Measurements from ENCODE around the gene HENMT1. TPM values are rescaled to one million over a fixed set of nuclear protein-coding genes. Genes with fewer than 3 reads are reported as not detected.

Gene HENMT1
- total and polyA plus RNA-seq, 9 of the 15 experiments (the other 6 are each of a cell fraction or from before 2014, with no cell fraction given) = not detected

- TF ChIP-seq, protein P1, sequence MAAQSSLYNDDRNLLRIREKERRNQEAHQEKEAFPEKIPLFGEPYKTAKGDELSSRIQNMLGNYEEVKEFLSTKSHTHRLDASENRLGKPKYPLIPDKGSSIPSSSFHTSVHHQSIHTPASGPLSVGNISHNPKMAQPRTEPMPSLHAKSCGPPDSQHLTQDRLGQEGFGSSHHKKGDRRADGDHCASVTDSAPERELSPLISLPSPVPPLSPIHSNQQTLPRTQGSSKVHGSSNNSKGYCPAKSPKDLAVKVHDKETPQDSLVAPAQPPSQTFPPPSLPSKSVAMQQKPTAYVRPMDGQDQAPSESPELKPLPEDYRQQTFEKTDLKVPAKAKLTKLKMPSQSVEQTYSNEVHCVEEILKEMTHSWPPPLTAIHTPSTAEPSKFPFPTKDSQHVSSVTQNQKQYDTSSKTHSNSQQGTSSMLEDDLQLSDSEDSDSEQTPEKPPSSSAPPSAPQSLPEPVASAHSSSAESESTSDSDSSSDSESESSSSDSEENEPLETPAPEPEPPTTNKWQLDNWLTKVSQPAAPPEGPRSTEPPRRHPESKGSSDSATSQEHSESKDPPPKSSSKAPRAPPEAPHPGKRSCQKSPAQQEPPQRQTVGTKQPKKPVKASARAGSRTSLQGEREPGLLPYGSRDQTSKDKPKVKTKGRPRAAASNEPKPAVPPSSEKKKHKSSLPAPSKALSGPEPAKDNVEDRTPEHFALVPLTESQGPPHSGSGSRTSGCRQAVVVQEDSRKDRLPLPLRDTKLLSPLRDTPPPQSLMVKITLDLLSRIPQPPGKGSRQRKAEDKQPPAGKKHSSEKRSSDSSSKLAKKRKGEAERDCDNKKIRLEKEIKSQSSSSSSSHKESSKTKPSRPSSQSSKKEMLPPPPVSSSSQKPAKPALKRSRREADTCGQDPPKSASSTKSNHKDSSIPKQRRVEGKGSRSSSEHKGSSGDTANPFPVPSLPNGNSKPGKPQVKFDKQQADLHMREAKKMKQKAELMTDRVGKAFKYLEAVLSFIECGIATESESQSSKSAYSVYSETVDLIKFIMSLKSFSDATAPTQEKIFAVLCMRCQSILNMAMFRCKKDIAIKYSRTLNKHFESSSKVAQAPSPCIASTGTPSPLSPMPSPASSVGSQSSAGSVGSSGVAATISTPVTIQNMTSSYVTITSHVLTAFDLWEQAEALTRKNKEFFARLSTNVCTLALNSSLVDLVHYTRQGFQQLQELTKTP (IDR thresholded peaks at IDR 0.05; ENCODE audit: low read depth in 1 of 2, partially characterized antibody in 2 of 2) = peak in 1 of 2 experiments; percentile 56
- TF ChIP-seq ZNF3 (CRISPR knock-in tag; IDR thresholded peaks at IDR 0.05) (no peak), HDAC1 (IDR thresholded peaks at IDR 0.05) (0 out of 4 replicates have a peak, but pooled peaks of 1 of the 2 experiments have one; percentile 30), POLR2G (IDR thresholded peaks at IDR 0.05; ENCODE audit: low read depth, low read length) (no peak), ZNF134 (CRISPR knock-in tag; conservative IDR thresholded peaks at IDR 0.05) (no peak), AFF4 (CRISPR knock-in tag; IDR thresholded peaks at IDR 0.05) (no peak), TAL1 (IDR thresholded peaks at IDR 0.05) (peak; percentile 39; the same call in 1 of the 2 replicates), E2F6 (IDR thresholded peaks at IDR 0.05; ENCODE audit: borderline replicate concordance in 1 of 2, extremely low read depth in 1 of 2, insufficient read depth in 1 of 2, insufficient read length in 1 of 2, low read depth in 1 of 2, low read length in 1 of 2, poor library complexity in 1 of 2, severe bottlenecking in 1 of 2) (no peak), ARID1B (IDR thresholded peaks at IDR 0.05) (peak; percentile 56; the same call in 1 of the 2 replicates)
- TF ChIP-seq, protein P2, sequence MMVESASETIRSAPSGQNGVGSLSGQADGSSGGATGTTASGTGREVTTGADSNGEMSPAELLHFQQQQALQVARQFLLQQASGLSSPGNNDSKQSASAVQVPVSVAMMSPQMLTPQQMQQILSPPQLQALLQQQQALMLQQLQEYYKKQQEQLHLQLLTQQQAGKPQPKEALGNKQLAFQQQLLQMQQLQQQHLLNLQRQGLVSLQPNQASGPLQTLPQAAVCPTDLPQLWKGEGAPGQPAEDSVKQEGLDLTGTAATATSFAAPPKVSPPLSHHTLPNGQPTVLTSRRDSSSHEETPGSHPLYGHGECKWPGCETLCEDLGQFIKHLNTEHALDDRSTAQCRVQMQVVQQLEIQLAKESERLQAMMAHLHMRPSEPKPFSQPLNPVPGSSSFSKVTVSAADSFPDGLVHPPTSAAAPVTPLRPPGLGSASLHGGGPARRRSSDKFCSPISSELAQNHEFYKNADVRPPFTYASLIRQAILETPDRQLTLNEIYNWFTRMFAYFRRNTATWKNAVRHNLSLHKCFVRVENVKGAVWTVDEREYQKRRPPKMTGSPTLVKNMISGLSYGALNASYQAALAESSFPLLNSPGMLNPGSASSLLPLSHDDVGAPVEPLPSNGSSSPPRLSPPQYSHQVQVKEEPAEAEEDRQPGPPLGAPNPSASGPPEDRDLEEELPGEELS (CRISPR knock-in tag; IDR thresholded peaks at IDR 0.05; ENCODE audit: borderline replicate concordance) = no peak
- TF ChIP-seq, protein P3, sequence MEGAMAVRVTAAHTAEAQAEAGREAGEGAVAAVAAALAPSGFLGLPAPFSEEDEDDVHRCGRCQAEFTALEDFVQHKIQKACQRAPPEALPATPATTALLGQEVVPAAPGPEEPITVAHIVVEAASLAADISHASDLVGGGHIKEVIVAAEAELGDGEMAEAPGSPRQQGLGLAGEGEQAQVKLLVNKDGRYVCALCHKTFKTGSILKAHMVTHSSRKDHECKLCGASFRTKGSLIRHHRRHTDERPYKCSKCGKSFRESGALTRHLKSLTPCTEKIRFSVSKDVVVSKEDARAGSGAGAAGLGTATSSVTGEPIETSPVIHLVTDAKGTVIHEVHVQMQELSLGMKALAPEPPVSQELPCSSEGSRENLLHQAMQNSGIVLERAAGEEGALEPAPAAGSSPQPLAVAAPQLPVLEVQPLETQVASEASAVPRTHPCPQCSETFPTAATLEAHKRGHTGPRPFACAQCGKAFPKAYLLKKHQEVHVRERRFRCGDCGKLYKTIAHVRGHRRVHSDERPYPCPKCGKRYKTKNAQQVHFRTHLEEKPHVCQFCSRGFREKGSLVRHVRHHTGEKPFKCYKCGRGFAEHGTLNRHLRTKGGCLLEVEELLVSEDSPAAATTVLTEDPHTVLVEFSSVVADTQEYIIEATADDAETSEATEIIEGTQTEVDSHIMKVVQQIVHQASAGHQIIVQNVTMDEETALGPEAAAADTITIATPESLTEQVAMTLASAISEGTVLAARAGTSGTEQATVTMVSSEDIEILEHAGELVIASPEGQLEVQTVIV (CRISPR knock-in tag; IDR thresholded peaks at IDR 0.05; ENCODE audit: borderline replicate concordance) = no peak
These were observed 43.7 kb downstream of the HENMT1 start (continued) for GRCh38 chr1:108617008-108617723.
